ENCODE data around the gene GLRX. TPM values are rescaled to one million over a fixed set of nuclear protein-coding genes. Genes with fewer than 3 reads are reported as not detected.

Gene GLRX
- polyA plus RNA-seq, 2 of the 4 experiments (the other 2 are of a cell fraction): 106 to 329 TPM

- ATAC-seq (peak in 1 of 2 experiments; percentile 45; a peak in 3 of 6 replicates), FAIRE-seq (no peak), DNase-seq (ENCODE audit: low read depth in 1 of 2, low spot score in 1 of 2) (no peak)
- WGBS (ENCODE audit: missing lambda C conversion rate): 24% methylated on average over 2 of the region's 2 CpGs
- ChIA-PET CTCF (interaction anchor here (1.1 to 2.2 kb wide), 4 partner anchors 9 to 29 kb away, joined by 3 to 16 read pairs (median 7); partner anchors contain the start of gene GLRX), POLR2A (no interaction called here)
- Histone ChIP-seq H3K9me3 (peaks cover 6% of the 10 kb centered on the region), H3K27ac (peak overlapping the region; percentile 70 to 75), H3K4me1 (peaks cover 63% of the 10 kb centered on the region), H3K4me2 (peak overlapping the region; percentile 38), H3K4me3 (no peak overlapping the region)
- TF ChIP-seq POLR2A (IDR thresholded peaks at IDR 0.05; ENCODE audit: low read length): no peak
- no peak for TF ChIP-seq HES2 (IDR thresholded peaks at IDR 0.05)
- no peak for TF ChIP-seq ATOH8 (CRISPR knock-in tag; IDR thresholded peaks at IDR 0.05; ENCODE audit: low read depth)
- no peak for TF ChIP-seq CTCF (IDR thresholded peaks at IDR 0.05)
- no peak for TF ChIP-seq JUN (IDR thresholded peaks at IDR 0.05)
- TF ChIP-seq BCL3 (IDR thresholded peaks at IDR 0.05): no peak
- no peak for TF ChIP-seq KDM1A (IDR thresholded peaks at IDR 0.05; ENCODE audit: low read depth)
- TF ChIP-seq REST (IDR thresholded peaks at IDR 0.05): no peak
- TF ChIP-seq MAFK (IDR thresholded peaks at IDR 0.05; ENCODE audit: partially characterized antibody): no peak
- TF ChIP-seq HEYL (CRISPR knock-in tag; IDR thresholded peaks at IDR 0.05): no peak
- no peak for TF ChIP-seq HOXB13 (CRISPR knock-in tag; IDR thresholded peaks at IDR 0.05; ENCODE audit: low read depth)
- no peak for TF ChIP-seq CBX2 (IDR thresholded peaks at IDR 0.05; ENCODE audit: borderline replicate concordance, low read depth)
- TF ChIP-seq FOXS1 (CRISPR knock-in tag; IDR thresholded peaks at IDR 0.05): no peak
- TF ChIP-seq SMC3 (IDR thresholded peaks at IDR 0.05): no peak
- TF ChIP-seq FOSL2 (IDR thresholded peaks at IDR 0.05): no peak
- TF ChIP-seq FOSL2 (CRISPR knock-in tag; IDR thresholded peaks at IDR 0.05): no peak
- no peak for TF ChIP-seq RNF2 (IDR thresholded peaks at IDR 0.05; ENCODE audit: borderline replicate concordance, low read depth)
- TF ChIP-seq KDM5A (IDR thresholded peaks at IDR 0.05): no peak
Observed at GRCh38 chr5:95809414-95809960, 13.0 kb downstream of the GLRX start.

Data from A549 (cell line).